Trophoblast cell (in vitro differentiated cells and primary cell): Measurements from ENCODE around the gene LRBA.
A peak's percentile ranks its signal among the peaks of the same experiment; 100 is the strongest.
"Not testable (repeated sequence)": the region's sequence is repeated elsewhere in the genome, so short reads cannot be mapped to it uniquely, and the experiment has no call there.

ENCODE experiments used
- DNase-seq, 2 donors: peaks; one replicate each; pipeline ENCODE4 v3.0.0-alpha.2; 2016
- H2AFZ ChIP-seq: 2 replicates; pipeline ENCODE4 v1.6.1; 2013; ENCODE audit warnings: low read length, moderate library complexity, mild to moderate bottlenecking; ENCODE audit not compliant: insufficient read depth, poor library complexity
- H2AK5ac ChIP-seq: 2 replicates; pipeline ENCODE4 v1.6.1; 2013; ENCODE audit warnings: mild to moderate bottlenecking, low read length
- H2BK120ac ChIP-seq: 2 replicates; pipeline ENCODE4 v1.6.1; 2013; ENCODE audit warnings: low read length, mild to moderate bottlenecking, moderate library complexity; ENCODE audit not compliant: insufficient read depth, poor library complexity
- H2BK12ac ChIP-seq: 2 replicates; pipeline ENCODE4 v1.6.1; 2013; ENCODE audit warnings: mild to moderate bottlenecking, low read length, moderate library complexity
- H2BK5ac ChIP-seq: 2 replicates; pipeline ENCODE4 v1.6.1; 2013; ENCODE audit warnings: low read length, low read depth, moderate library complexity, mild to moderate bottlenecking; ENCODE audit not compliant: poor library complexity
- H3K14ac ChIP-seq: 2 replicates; pipeline ENCODE4 v1.6.1; 2013; ENCODE audit warnings: mild to moderate bottlenecking, low read length
- H3K18ac ChIP-seq: 2 replicates; pipeline ENCODE4 v1.6.1; 2013; ENCODE audit warnings: mild to moderate bottlenecking, low read length
- H3K23ac ChIP-seq: 2 replicates; pipeline ENCODE4 v1.6.1; 2013; ENCODE audit warnings: low read length
- H3K27ac ChIP-seq: 2 replicates; pipeline ENCODE4 v1.5.1; 2013; ENCODE audit warnings: low read depth, mild to moderate bottlenecking, inconsistent platforms, low read length, moderate library complexity
- H3K27me3 ChIP-seq: 2 replicates; pipeline ENCODE4 v1.6.1; 2013; ENCODE audit warnings: inconsistent platforms, mild to moderate bottlenecking, low read length, moderate library complexity; ENCODE audit not compliant: insufficient read depth
- H3K36me3 ChIP-seq, 2 experiments: 1 replicate in 1 of 2; 2 replicates in 1 of 2; pipeline ENCODE4 v1.6.1; 2013; ENCODE audit warnings: low read length in 2 of 2, mild to moderate bottlenecking in 2 of 2, moderate library complexity in 1 of 2; ENCODE audit not compliant: insufficient read depth in 2 of 2, control insufficient read depth in 1 of 2
- H3K4ac ChIP-seq: 2 replicates; pipeline ENCODE4 v1.6.1; 2013; ENCODE audit warnings: low read depth, mild to moderate bottlenecking, low read length, moderate library complexity
- H3K4me1 ChIP-seq, 2 experiments: 1 replicate in 1 of 2; 2 replicates in 1 of 2; pipeline ENCODE4 v1.6.1; 2013; ENCODE audit warnings: low read length in 2 of 2, mild to moderate bottlenecking in 2 of 2, moderate library complexity in 1 of 2; ENCODE audit not compliant: insufficient read depth in 2 of 2, control insufficient read depth in 1 of 2
- H3K4me2 ChIP-seq: 2 replicates; pipeline ENCODE4 v1.6.1; 2013; ENCODE audit warnings: inconsistent platforms, mild to moderate bottlenecking, low read length, moderate library complexity
- H3K4me3 ChIP-seq: 2 replicates; pipeline ENCODE4 v1.5.1; 2013; ENCODE audit warnings: mild to moderate bottlenecking, low read depth, low read length, inconsistent platforms
- H3K79me1 ChIP-seq: one replicate; pipeline ENCODE4 v1.6.1; 2013; ENCODE audit warnings: low read length
- H3K79me2 ChIP-seq: 2 replicates; pipeline ENCODE4 v1.6.1; 2013; ENCODE audit warnings: low read length, mild to moderate bottlenecking; ENCODE audit not compliant: control insufficient read depth, insufficient read depth, poor library complexity
- H3K9ac ChIP-seq: 2 replicates; pipeline ENCODE4 v1.6.1; 2013; ENCODE audit warnings: mild to moderate bottlenecking, low read length
- H3K9me3 ChIP-seq: 2 replicates; pipeline ENCODE4 v1.6.1; 2013; ENCODE audit warnings: low read depth, mild to moderate bottlenecking, control low read depth, inconsistent platforms, low read length; ENCODE audit not compliant: insufficient read depth
- H4K12ac ChIP-seq: 2 replicates; pipeline ENCODE4 v1.6.1; 2013; ENCODE audit warnings: low read depth, mild to moderate bottlenecking, low read length, moderate library complexity
- H4K8ac ChIP-seq: 2 replicates; pipeline ENCODE4 v1.6.1; 2013; ENCODE audit warnings: low read depth, mild to moderate bottlenecking, low read length, moderate library complexity
- H4K91ac ChIP-seq: one replicate; pipeline ENCODE4 v1.6.1; 2013; ENCODE audit warnings: low read depth, mild to moderate bottlenecking, low read length, moderate library complexity
- WGBS: extraction: QIAGEN DNeasy Blood & Tissue Kit; methylation state at CpG from one replicate; pipeline ENCODE4 v1.1.7; 2013; ENCODE audit warnings: missing lambda C conversion rate; ENCODE audit not compliant: insufficient read length, insufficient coverage; ENCODE audit errors: extremely low coverage; 5-methylcytosine and 5-hydroxymethylcytosine counted together

The LRBA gene

GRCh38 chr4:150562751-150563150 is 452.3 kb downstream of the LRBA start:
- H2BK120ac ChIP-seq = no peak overlapping the region
- H2AFZ ChIP-seq = no peak overlapping the region
- H3K18ac ChIP-seq = no peak overlapping the region
- no peaks in the 10 kb centered on the region for H3K79me2 ChIP-seq
- H2BK12ac ChIP-seq = no peak overlapping the region
- no peak overlapping the region for H4K12ac ChIP-seq
- H3K9me3 ChIP-seq = no peaks in the 10 kb centered on the region
- no peaks in the 10 kb centered on the region for H3K27me3 ChIP-seq
- no peak overlapping the region for H3K9ac ChIP-seq
- peak; percentile 1 to 58 for DNase-seq
- no peak overlapping the region for H4K91ac ChIP-seq
- no peaks in the 10 kb centered on the region for H3K4me1 ChIP-seq
- H3K4ac ChIP-seq = no peak overlapping the region
- H3K23ac ChIP-seq = no peak overlapping the region
- no peak overlapping the region for H2BK5ac ChIP-seq
- no peak overlapping the region for H3K4me3 ChIP-seq
- no peak overlapping the region for H3K4me2 ChIP-seq
- no peaks in the 10 kb centered on the region for H3K36me3 ChIP-seq
- H3K27ac ChIP-seq = no peak overlapping the region
- H4K8ac ChIP-seq = no peak overlapping the region
- no peak overlapping the region for H3K14ac ChIP-seq
- no peaks in the 10 kb centered on the region for H3K79me1 ChIP-seq
- no peak overlapping the region for H2AK5ac ChIP-seq

- Histone ChIP-seq H3K18ac (no peak overlapping the region), H2BK12ac (no peak overlapping the region), H2AK5ac (no peak overlapping the region), H3K4me1 (no peaks in the 10 kb centered on the region), H3K4me3 (no peak overlapping the region), H3K27ac (no peak overlapping the region), H3K14ac (no peak overlapping the region), H3K23ac (no peak overlapping the region), H2AFZ (no peak overlapping the region), H3K27me3 (no peaks in the 10 kb centered on the region), H4K8ac (no peak overlapping the region), H3K4me2 (no peak overlapping the region), H2BK5ac (no peak overlapping the region), H3K36me3 (no peaks in the 10 kb centered on the region), H4K12ac (no peak overlapping the region), H3K9me3 (no peaks in the 10 kb centered on the region), H2BK120ac (no peak overlapping the region), H3K79me1 (no peaks in the 10 kb centered on the region), H3K9ac (no peak overlapping the region), H4K91ac (no peak overlapping the region), H3K79me2 (no peaks in the 10 kb centered on the region), H3K4ac (no peak overlapping the region)
- WGBS = no CpG with 5 or more reads among the region's 2 CpGs
- DNase-seq = no peak
These were observed 452.8 kb downstream of the LRBA start for GRCh38 chr4:150562250-150562649.

GRCh38 chr4:150561143-150561737 is 453.8 kb downstream of the LRBA start:
- no peak overlapping the region for H3K27ac ChIP-seq
- H3K79me2 ChIP-seq = no peaks in the 10 kb centered on the region
- H3K4ac ChIP-seq = no peak overlapping the region
- no peak for DNase-seq
- no peak overlapping the region for H3K4me2 ChIP-seq
- no peaks in the 10 kb centered on the region for H3K79me1 ChIP-seq
- H4K8ac ChIP-seq = no peak overlapping the region
- H2BK12ac ChIP-seq = no peak overlapping the region
- no peaks in the 10 kb centered on the region for H3K9me3 ChIP-seq
- no peak overlapping the region for H3K23ac ChIP-seq
- no peak overlapping the region for H4K12ac ChIP-seq
- H4K91ac ChIP-seq = no peak overlapping the region
- no peak overlapping the region for H2AK5ac ChIP-seq
- no peak overlapping the region for H3K4me3 ChIP-seq
- H2BK5ac ChIP-seq = no peak overlapping the region
- H3K14ac ChIP-seq = no peak overlapping the region
- H2BK120ac ChIP-seq = no peak overlapping the region
- H3K9ac ChIP-seq = no peak overlapping the region
- no peaks in the 10 kb centered on the region for H3K27me3 ChIP-seq
- no peaks in the 10 kb centered on the region for H3K36me3 ChIP-seq
- no CpG with 5 or more reads among the region's 2 CpGs for WGBS
- no peaks in the 10 kb centered on the region for H3K4me1 ChIP-seq
- H3K18ac ChIP-seq = no peak overlapping the region
- no peak overlapping the region for H2AFZ ChIP-seq

- not testable (repeated sequence) for H2BK12ac ChIP-seq, H3K9ac ChIP-seq, H3K18ac ChIP-seq, H3K27ac ChIP-seq, H2AFZ ChIP-seq, H3K4me1 ChIP-seq, H2BK120ac ChIP-seq, H3K4ac ChIP-seq, H3K14ac ChIP-seq, H4K8ac ChIP-seq, H3K79me1 ChIP-seq, H2BK5ac ChIP-seq, H3K27me3 ChIP-seq, H3K36me3 ChIP-seq, H2AK5ac ChIP-seq, H4K91ac ChIP-seq, H3K4me2 ChIP-seq, H3K79me2 ChIP-seq, H3K9me3 ChIP-seq, H4K12ac ChIP-seq, H3K4me3 ChIP-seq, H3K23ac ChIP-seq
- DNase-seq = peak in 1 of 2 donors; percentile 18
- no CpG with 5 or more reads among the region's 3 CpGs for WGBS
These were observed 457.3 kb downstream of the LRBA start for GRCh38 chr4:150557811-150558210.
